ENCODE measurements around the gene RCVRN.

DNA sequence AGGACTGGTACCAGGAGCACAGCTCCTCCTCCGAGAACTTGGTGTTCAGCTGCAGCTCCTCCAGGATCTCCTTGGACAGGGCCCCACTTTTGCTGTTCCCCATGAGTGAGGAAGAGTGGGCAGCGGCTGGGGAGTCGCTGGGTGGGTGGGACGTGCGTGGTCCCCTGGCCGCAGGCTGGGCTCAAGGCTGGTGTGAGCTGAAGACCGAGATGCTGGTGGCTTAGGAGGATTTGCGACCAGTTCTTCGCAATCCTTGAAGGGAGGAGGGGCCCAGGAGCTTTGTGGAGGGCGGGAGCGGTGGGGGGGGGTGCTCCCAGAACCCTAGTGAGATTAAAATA is at the start of gene RCVRN:
- TF ChIP-seq BHLHE40 (IDR thresholded peaks at IDR 0.05; ENCODE audit: borderline replicate concordance) (no peak), ZNF384 (IDR thresholded peaks at IDR 0.05) (no peak), HDGF (IDR thresholded peaks at IDR 0.05; ENCODE audit: borderline replicate concordance) (no peak), TARDBP (IDR thresholded peaks at IDR 0.05) (no peak)
